ENCODE results near the gene COL1A1.

The COL1A1 gene

DNA sequence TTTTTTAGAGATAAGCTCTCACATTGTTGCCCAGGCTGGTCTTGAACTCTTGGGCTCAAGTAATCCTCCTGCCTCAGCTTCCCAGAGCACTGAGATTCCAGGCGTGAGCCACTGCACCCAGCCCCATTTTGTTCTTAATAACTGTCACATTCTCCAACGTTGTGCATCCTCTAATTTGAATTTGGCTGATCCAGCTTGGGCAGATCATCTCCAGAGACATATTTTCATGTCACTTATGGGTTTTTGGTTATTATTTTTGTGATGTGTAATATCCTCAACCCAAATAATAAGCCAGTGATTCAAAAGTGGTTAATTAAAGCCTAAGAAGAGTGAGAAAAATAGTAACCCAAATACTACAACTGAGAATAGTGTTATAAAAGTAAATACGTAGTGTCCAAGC, 16.2 kb upstream of the COL1A1 start (continued):
- no peak for TF ChIP-seq PPARA (CRISPR knock-in tag; IDR thresholded peaks at IDR 0.05; ENCODE audit: borderline replicate concordance)

DNA sequence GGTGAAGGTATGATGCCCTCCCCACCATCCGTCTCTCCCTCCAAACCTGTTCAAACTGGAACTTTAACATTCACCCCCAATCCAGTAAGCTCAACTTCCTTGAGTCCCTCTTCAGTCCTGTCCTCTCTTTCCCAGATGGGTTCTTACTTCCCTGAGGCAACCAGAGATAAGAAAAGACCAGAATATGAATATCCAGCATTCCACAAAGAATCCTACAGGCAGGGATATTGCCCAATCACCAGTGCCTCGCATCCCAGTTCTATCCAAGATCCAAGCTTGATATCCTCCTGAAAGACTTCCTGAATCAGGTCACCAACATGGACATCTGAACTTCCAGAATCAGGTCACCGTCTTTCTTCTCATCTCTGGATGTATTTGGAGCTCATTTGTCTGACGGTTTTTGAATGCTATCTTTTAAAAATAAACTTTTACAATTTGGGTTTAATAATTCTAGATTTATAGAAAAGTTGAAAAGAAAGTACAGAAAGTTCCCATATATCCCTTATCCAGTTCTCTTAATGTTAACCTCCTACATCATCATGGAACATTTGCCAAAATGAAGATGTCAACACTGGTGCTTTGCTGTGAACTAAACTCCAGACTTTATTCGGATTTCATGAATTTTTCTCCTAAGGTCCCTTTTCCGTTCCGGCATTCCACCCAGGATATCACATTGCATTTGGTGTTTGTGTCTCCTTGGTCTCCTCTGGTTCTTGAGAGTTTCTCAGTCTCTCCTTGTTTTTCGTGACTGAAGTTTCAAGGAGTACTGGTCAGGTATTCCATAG, 13.7 kb upstream of the COL1A1 start:
- TF ChIP-seq ZNF8 (CRISPR knock-in tag; IDR thresholded peaks at IDR 0.05) (no peak), CSDC2 (CRISPR knock-in tag; IDR thresholded peaks at IDR 0.05) (no peak), RARB (CRISPR knock-in tag; IDR thresholded peaks at IDR 0.05) (no peak), ZNF70 (CRISPR knock-in tag; IDR thresholded peaks at IDR 0.05) (no peak), ZC3H10 (CRISPR knock-in tag; IDR thresholded peaks at IDR 0.05) (no peak), ISL1 (CRISPR knock-in tag; IDR thresholded peaks at IDR 0.05) (no peak), BACH2 (CRISPR knock-in tag; IDR thresholded peaks at IDR 0.05; ENCODE audit: borderline replicate concordance) (no peak), TOX (CRISPR knock-in tag; IDR thresholded peaks at IDR 0.05; ENCODE audit: borderline replicate concordance) (no peak)
- no peak for ATAC-seq

DNA sequence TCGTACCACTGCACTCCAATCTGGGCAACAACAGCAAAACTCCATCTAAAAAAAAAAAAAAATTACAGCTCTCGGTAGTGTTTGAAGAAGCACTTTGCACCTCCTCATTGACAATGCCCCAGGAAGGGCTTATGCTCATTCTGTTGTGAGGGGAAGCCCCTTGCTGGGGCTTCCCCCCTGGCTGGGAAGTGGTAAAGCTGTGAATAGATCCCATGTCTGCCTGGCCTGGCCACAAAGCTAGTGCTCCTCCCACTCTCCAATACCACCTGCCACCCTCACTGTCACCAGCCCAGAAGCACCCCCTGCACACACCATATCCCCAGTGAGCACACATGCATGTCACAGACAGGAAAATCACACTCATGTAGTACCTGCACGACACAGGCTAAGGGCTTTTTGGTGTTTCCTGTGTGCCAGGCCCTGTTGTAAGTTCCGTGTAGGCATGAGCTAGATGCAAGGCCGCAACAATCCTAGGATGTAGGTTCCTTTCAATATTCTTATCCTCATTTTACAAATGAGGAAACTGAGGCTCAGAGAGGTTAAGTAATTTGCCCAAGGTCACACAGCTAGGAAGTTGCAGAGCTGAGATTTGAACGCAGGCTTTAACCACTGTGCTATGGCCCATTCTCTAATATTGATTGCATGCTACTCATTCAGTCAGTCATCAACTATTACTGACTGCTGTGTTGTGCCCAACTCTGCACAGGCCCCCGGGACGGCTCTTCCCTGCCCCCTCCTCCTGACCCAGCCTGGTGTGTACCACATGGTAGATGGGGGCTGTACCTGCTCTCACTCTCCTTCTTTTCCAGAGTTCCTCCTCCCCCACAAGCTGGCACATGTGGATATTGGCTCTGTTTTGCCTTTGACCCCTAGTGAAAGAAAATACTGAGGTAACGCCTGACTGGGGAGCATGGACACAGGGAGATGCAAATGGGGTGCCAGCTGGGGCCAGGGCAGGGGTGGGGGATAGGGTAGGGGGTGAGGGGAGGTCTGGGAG, 11.9 kb upstream of the COL1A1 start:
- ATAC-seq: no peak
- TF ChIP-seq ZFP3 (CRISPR knock-in tag; IDR thresholded peaks at IDR 0.05) (no peak), ZNF8 (CRISPR knock-in tag; IDR thresholded peaks at IDR 0.05) (no peak), ARNTL (CRISPR knock-in tag; IDR thresholded peaks at IDR 0.05; ENCODE audit: borderline replicate concordance, low read depth) (no peak), RARB (CRISPR knock-in tag; IDR thresholded peaks at IDR 0.05) (no peak), PPARA (CRISPR knock-in tag; IDR thresholded peaks at IDR 0.05; ENCODE audit: borderline replicate concordance) (no peak)

DNA sequence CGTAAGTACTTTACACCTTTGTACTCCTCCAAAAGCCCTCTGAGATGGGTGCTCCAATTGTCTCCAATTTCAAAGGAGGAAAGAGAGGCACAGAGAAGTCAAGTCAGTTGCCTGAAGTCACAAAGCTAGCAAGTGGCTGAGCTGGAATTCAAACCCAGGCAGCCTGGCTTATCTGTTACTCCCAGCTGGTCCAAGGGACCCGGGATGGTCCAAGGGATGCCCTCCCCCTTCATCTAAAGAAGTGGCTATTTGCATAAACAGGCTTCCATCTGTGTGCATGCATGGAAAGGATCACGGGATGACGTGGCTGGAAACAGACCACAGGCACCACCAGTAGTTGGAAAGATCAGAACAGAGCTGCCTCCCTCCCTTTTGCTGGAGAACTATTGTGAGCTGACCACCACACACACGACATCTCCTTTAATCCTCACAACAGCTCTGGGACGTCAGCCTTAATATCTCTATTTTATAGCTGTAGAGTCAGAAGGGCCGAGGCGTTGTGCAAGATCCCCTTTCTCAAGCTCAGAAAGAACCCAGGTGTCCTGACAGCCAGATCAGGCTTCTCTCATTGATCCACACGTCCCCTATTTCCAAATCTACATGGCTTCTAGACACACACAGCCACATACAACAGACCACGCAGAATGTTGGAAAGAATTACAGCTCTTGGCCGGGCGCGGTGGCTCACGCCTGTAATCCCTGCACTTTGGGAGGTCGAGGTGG, 10.9 kb upstream of the COL1A1 start:
- TF ChIP-seq ZFP30 (CRISPR knock-in tag; IDR thresholded peaks at IDR 0.05): no peak
- ATAC-seq: no peak

DNA sequence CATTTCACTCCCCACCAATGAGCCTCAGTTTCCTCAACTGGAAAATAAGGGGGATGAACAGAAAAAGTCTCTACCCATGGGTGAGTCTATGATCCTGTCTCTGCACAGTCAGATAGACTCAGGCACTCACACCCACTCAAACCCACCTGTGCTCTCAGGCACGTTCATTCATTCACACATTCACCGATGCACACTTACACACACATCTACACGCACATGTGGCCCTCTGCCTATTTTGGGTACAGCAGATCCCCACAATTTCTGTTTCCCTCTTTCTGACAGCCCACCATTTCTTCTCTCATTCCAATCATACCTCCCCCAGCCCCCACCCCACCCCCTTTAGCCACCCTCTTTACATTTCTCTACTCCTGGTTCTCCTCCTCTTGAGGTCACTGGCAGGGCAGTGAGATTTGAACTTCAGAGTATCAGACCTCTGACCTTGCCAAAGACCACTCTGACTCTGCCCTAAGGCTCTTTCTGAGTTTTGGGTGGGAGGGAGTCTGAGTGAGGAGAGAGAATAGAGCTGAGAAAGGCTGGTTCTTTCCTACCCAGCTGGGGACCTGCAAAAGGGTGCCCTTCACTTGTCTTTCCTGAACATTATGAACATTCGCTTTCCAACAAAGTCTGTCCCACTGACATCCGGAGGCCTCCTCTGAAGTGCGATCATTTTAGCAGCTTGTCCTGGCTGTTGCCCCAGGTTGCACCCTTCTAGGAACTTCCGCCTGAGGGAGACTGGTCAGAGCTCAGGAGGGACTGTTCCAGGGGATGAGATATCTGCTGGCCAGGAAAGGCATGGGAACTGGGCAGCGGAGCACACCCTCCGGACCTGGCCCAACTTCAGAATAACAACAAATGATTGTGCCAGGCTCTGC, 10.1 kb upstream of the COL1A1 start:
- TF ChIP-seq, protein P1, sequence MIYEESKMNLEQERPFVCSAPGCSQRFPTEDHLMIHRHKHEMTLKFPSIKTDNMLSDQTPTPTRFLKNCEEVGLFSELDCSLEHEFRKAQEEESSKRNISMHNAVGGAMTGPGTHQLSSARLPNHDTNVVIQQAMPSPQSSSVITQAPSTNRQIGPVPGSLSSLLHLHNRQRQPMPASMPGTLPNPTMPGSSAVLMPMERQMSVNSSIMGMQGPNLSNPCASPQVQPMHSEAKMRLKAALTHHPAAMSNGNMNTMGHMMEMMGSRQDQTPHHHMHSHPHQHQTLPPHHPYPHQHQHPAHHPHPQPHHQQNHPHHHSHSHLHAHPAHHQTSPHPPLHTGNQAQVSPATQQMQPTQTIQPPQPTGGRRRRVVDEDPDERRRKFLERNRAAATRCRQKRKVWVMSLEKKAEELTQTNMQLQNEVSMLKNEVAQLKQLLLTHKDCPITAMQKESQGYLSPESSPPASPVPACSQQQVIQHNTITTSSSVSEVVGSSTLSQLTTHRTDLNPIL (CRISPR knock-in tag; IDR thresholded peaks at IDR 0.05; ENCODE audit: low read depth): no peak
- TF ChIP-seq ARNTL (CRISPR knock-in tag; IDR thresholded peaks at IDR 0.05; ENCODE audit: borderline replicate concordance, low read depth): no peak
- no peak for TF ChIP-seq BACH2 (CRISPR knock-in tag; IDR thresholded peaks at IDR 0.05; ENCODE audit: borderline replicate concordance)
- no peak for TF ChIP-seq SNAI2 (CRISPR knock-in tag; IDR thresholded peaks at IDR 0.05)
- no peak for TF ChIP-seq TCF4 (CRISPR knock-in tag; IDR thresholded peaks at IDR 0.05; ENCODE audit: borderline replicate concordance)
- TF ChIP-seq, protein P2, sequence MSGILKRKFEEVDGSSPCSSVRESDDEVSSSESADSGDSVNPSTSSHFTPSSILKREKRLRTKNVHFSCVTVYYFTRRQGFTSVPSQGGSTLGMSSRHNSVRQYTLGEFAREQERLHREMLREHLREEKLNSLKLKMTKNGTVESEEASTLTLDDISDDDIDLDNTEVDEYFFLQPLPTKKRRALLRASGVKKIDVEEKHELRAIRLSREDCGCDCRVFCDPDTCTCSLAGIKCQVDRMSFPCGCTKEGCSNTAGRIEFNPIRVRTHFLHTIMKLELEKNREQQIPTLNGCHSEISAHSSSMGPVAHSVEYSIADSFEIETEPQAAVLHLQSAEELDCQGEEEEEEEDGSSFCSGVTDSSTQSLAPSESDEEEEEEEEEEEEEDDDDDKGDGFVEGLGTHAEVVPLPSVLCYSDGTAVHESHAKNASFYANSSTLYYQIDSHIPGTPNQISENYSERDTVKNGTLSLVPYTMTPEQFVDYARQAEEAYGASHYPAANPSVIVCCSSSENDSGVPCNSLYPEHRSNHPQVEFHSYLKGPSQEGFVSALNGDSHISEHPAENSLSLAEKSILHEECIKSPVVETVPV (CRISPR knock-in tag; IDR thresholded peaks at IDR 0.05): no peak
- TF ChIP-seq PPARA (CRISPR knock-in tag; IDR thresholded peaks at IDR 0.05; ENCODE audit: borderline replicate concordance): no peak
- no peak for TF ChIP-seq ESRRG (CRISPR knock-in tag; IDR thresholded peaks at IDR 0.05)
- TF ChIP-seq TOX (CRISPR knock-in tag; IDR thresholded peaks at IDR 0.05; ENCODE audit: borderline replicate concordance): no peak
- TF ChIP-seq GLIS3 (CRISPR knock-in tag; IDR thresholded peaks at IDR 0.05): no peak
- TF ChIP-seq, protein P3, sequence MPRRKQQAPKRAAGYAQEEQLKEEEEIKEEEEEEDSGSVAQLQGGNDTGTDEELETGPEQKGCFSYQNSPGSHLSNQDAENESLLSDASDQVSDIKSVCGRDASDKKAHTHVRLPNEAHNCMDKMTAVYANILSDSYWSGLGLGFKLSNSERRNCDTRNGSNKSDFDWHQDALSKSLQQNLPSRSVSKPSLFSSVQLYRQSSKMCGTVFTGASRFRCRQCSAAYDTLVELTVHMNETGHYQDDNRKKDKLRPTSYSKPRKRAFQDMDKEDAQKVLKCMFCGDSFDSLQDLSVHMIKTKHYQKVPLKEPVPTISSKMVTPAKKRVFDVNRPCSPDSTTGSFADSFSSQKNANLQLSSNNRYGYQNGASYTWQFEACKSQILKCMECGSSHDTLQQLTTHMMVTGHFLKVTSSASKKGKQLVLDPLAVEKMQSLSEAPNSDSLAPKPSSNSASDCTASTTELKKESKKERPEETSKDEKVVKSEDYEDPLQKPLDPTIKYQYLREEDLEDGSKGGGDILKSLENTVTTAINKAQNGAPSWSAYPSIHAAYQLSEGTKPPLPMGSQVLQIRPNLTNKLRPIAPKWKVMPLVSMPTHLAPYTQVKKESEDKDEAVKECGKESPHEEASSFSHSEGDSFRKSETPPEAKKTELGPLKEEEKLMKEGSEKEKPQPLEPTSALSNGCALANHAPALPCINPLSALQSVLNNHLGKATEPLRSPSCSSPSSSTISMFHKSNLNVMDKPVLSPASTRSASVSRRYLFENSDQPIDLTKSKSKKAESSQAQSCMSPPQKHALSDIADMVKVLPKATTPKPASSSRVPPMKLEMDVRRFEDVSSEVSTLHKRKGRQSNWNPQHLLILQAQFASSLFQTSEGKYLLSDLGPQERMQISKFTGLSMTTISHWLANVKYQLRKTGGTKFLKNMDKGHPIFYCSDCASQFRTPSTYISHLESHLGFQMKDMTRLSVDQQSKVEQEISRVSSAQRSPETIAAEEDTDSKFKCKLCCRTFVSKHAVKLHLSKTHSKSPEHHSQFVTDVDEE (CRISPR knock-in tag; IDR thresholded peaks at IDR 0.05): no peak
- TF ChIP-seq, protein P4, sequence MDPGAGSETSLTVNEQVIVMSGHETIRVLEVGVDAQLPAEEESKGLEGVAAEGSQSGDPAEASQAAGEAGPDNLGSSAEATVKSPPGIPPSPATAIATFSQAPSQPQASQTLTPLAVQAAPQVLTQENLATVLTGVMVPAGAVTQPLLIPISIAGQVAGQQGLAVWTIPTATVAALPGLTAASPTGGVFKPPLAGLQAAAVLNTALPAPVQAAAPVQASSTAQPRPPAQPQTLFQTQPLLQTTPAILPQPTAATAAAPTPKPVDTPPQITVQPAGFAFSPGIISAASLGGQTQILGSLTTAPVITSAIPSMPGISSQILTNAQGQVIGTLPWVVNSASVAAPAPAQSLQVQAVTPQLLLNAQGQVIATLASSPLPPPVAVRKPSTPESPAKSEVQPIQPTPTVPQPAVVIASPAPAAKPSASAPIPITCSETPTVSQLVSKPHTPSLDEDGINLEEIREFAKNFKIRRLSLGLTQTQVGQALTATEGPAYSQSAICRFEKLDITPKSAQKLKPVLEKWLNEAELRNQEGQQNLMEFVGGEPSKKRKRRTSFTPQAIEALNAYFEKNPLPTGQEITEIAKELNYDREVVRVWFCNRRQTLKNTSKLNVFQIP (CRISPR knock-in tag; IDR thresholded peaks at IDR 0.05; ENCODE audit: borderline replicate concordance, low read depth): no peak
- no peak for TF ChIP-seq CSDC2 (CRISPR knock-in tag; IDR thresholded peaks at IDR 0.05)
- TF ChIP-seq ISL1 (CRISPR knock-in tag; IDR thresholded peaks at IDR 0.05): no peak
- no peak for TF ChIP-seq ZNF70 (CRISPR knock-in tag; IDR thresholded peaks at IDR 0.05)
- no peak for TF ChIP-seq RARB (CRISPR knock-in tag; IDR thresholded peaks at IDR 0.05)
- no peak for ATAC-seq

Measured in SK-N-SH treated with all-trans-retinoic acid at 6 μM for 48 hours (cell line).